HG02642 (cell line): ENCODE measurements around the gene TLN1.

Source experiments
- ATAC-seq: cut with Tn5 transposase; IDR thresholded peaks from one replicate; pipeline ENCODE4 v1.9.1; 2021; ENCODE audit warnings: mild to moderate bottlenecking; ENCODE audit not compliant: unreplicated experiment, poor library complexity

TLN1 gene

GRCh38 chr9:35651956-35652828 lies 79.8 kb downstream of the TLN1 start:
- no peak for ATAC-seq

DNA sequence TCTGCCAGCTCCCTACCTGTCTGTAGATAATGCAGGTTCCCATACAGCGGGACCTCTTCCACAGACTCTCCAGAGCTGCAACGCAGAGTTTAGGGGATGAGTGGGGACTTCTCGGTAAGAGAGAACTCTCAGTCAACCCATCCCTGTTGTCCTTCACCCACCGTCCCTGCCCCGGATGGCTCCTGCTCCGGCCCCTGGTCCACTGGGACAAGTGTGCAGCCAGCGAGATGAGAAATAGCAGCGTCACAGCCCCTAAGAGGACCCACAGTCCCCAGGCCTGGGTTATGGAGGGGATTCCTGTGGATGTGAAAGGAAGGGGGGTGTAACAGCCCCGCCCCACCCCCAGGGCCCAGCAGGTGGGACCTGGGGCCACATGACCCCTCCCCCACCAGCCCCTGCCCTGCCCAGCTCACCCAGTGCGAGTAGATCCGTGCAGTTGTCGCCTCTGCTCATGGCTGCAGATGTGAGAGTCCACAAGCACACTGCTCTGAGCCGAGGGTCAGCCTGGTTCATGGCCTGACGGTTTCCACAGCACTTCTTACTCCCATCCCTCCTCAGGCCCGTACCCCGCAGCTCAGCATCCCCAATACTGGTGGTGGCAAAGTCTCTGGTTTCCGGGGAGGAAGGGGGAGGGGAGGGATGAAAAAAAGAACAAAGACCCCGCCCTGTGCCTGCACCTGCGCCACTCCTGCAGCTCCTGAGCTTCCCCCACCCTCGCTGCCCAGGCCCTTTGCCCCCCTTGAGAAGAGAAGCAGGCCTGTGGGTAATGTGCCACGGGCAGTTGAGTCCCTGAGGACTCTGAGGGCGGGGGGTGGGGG lies 81.4 kb downstream of the TLN1 start, which contains the start of gene SIT1:
TSS of gene SIT1 (minus strand) at position 591 of the 818 bp plus-strand sequence. CDS start at position 513, 78 bp downstream.
- no peak for ATAC-seq

GRCh38 chr9:35649431-35650340 lies 82.3 kb downstream of the TLN1 start:
- ATAC-seq, result no peak
